Keratinocyte (primary cell): ENCODE data around the gene PARD3.

Source experiments
- CTCF ChIP-seq, 3 experiments: IDR thresholded peaks in 1 of 3; conservative IDR thresholded peaks in 1 of 3; optimal IDR thresholded peaks in 1 of 3; 2 replicates in 2 of 3; 3 replicates in 1 of 3; pipeline versions ENCODE3 to v1.5.1; 2011; ENCODE audit warnings: low read length in 3 of 3, mild to moderate bottlenecking in 3 of 3, moderate library complexity in 2 of 3, control low read depth in 1 of 3, inconsistent platforms in 1 of 3; ENCODE audit not compliant: insufficient read depth in 2 of 3; ENCODE audit errors: extremely low read depth in 1 of 3
- EZH2 ChIP-seq: IDR thresholded peaks from one replicate; pipeline ENCODE4 v1.6.1; 2012; ENCODE audit warnings: inconsistent platforms, mild to moderate bottlenecking, low read length, moderate library complexity

- TF ChIP-seq CTCF (optimal IDR thresholded peaks at IDR 0.05 in 1 of 3, IDR thresholded peaks at IDR 0.05 in 1 of 3, conservative IDR thresholded peaks at IDR 0.05 in 1 of 3; ENCODE audit: extremely low read depth in 1 of 3, insufficient read depth in 2 of 3, low read length in 3 of 3): no peak
- TF ChIP-seq EZH2: no peak
Observed at GRCh38 chr10:34358729-34359434, 456.2 kb downstream of the PARD3 start.
